Astrocyte (in vitro differentiated cells and primary cell): ENCODE data around the gene CDC42EP4. TPM values are rescaled to one million over a fixed set of nuclear protein-coding genes. Genes with fewer than 3 reads are reported as not detected.

Experiments
- DNase-seq: peaks from one replicate; pipeline ENCODE4 v3.0.0-alpha.2; 2010; ENCODE audit warnings: low read depth
- FAIRE-seq: peaks from 2 replicates; lab custom pipeline; 2011; peaks lifted over from hg19 to GRCh38; lab: Jason Lieb, UNC
- H2AFZ ChIP-seq: 2 replicates; pipeline ENCODE4 v1.6.0; 2012; ENCODE audit warnings: low read depth, low read length, inconsistent platforms
- H3K27ac ChIP-seq: 2 replicates; pipeline ENCODE4 v1.5.1; 2011; ENCODE audit warnings: low read depth, low read length, inconsistent platforms
- H3K27me3 ChIP-seq: 2 replicates; pipeline ENCODE4 v1.6.0; 2011; ENCODE audit warnings: low read length, inconsistent platforms; ENCODE audit not compliant: insufficient read depth
- H3K36me3 ChIP-seq: 2 replicates; pipeline ENCODE4 v1.5.1; 2011; ENCODE audit warnings: low read length, inconsistent platforms; ENCODE audit not compliant: insufficient read depth
- H3K4me1 ChIP-seq: 2 replicates; pipeline ENCODE4 v1.5.1; 2011; ENCODE audit warnings: low read length, inconsistent platforms; ENCODE audit not compliant: insufficient read depth
- H3K4me2 ChIP-seq: 2 replicates; pipeline ENCODE4 v1.6.0; 2012; ENCODE audit warnings: low read length, inconsistent platforms
- H3K4me3 ChIP-seq: 2 replicates; pipeline ENCODE4 v1.5.1; 2011; ENCODE audit warnings: low read depth, mild to moderate bottlenecking, low read length, inconsistent platforms; ENCODE audit not compliant: insufficient read depth
- H3K79me2 ChIP-seq: 2 replicates; pipeline ENCODE4 v1.6.0; 2012; ENCODE audit warnings: mild to moderate bottlenecking, low read length, inconsistent platforms; ENCODE audit not compliant: insufficient read depth
- H3K9ac ChIP-seq: 2 replicates; pipeline ENCODE4 v1.6.0; 2012; ENCODE audit warnings: mild to moderate bottlenecking, low read length, inconsistent platforms
- H3K9me3 ChIP-seq: 2 replicates; pipeline ENCODE4 v1.5.1; 2012; ENCODE audit warnings: low read depth, mild to moderate bottlenecking, low read length, inconsistent platforms; ENCODE audit not compliant: insufficient read depth
- H4K20me1 ChIP-seq: 2 replicates; pipeline ENCODE4 v1.6.0; 2012; ENCODE audit warnings: low read length, inconsistent platforms; ENCODE audit not compliant: insufficient read depth
- H3K27ac Mint-ChIP-seq: one replicate; pipeline ENCODE4 v1.8.0; 2021; ENCODE audit warnings: mild to moderate bottlenecking, mixed read lengths; ENCODE audit not compliant: unreplicated experiment
- H3K27me3 Mint-ChIP-seq: one replicate; pipeline ENCODE4 v1.8.0; 2021; ENCODE audit warnings: low read depth, mixed read lengths; ENCODE audit not compliant: unreplicated experiment
- H3K36me3 Mint-ChIP-seq: one replicate; pipeline ENCODE4 v1.8.0; 2021; ENCODE audit warnings: low read depth, mixed read lengths; ENCODE audit not compliant: unreplicated experiment
- H3K4me1 Mint-ChIP-seq: one replicate; pipeline ENCODE4 v1.8.0; 2021; ENCODE audit warnings: low read depth, mixed read lengths; ENCODE audit not compliant: unreplicated experiment
- H3K4me3 Mint-ChIP-seq: one replicate; pipeline ENCODE4 v1.8.0; 2021; ENCODE audit warnings: mild to moderate bottlenecking, moderate library complexity, mixed read lengths; ENCODE audit not compliant: unreplicated experiment
- H3K9me3 Mint-ChIP-seq: one replicate; pipeline ENCODE4 v1.8.0; 2021; ENCODE audit warnings: mild to moderate bottlenecking, mixed read lengths; ENCODE audit not compliant: unreplicated experiment
- CTCF ChIP-seq: IDR thresholded peaks from 2 replicates; pipeline ENCODE4 v1.5.1; 2011; ENCODE audit warnings: low read depth, mild to moderate bottlenecking, inconsistent platforms, low read length, moderate library complexity; ENCODE audit not compliant: insufficient read depth
- EZH2 ChIP-seq: IDR thresholded peaks from 2 replicates; pipeline ENCODE4 v1.6.1; 2012; ENCODE audit warnings: mild to moderate bottlenecking, low read length, inconsistent platforms; ENCODE audit not compliant: insufficient read depth
- total RNA-seq: library from RNA; stranded (reverse); gene quantifications from 2 replicates; pipeline ENCODE4 v1.2.1, GENCODE V29; 2021

Gene CDC42EP4
- total RNA-seq, 1 donor from 2014 or later, result 15.8 TPM

- Histone ChIP-seq H3K36me3 (no peaks in the 10 kb centered on the region), H3K79me2 (no peaks in the 10 kb centered on the region), H3K4me1 (peaks cover 6% of the 10 kb centered on the region), H2AFZ (no peak overlapping the region), H3K27ac (no peak overlapping the region), H3K9me3 (no peaks in the 10 kb centered on the region), H3K9ac (no peak overlapping the region), H3K27me3 (no peaks in the 10 kb centered on the region), H3K4me3 (no peak overlapping the region), H4K20me1 (no peaks in the 10 kb centered on the region), H3K4me2 (no peak overlapping the region)
- no peak for DNase-seq
- no peak for FAIRE-seq
- no peak overlapping the region for H3K4me3 Mint-ChIP-seq
- H3K36me3 Mint-ChIP-seq, result no peaks in the 10 kb centered on the region
- H3K27me3 Mint-ChIP-seq, result peaks cover 4% of the 10 kb centered on the region
- no peak overlapping the region for H3K27ac Mint-ChIP-seq
- H3K4me1 Mint-ChIP-seq, result peaks cover 9% of the 10 kb centered on the region
- TF ChIP-seq EZH2 (no peak), CTCF (no peak)
- peaks cover 2% of the 10 kb centered on the region for H3K9me3 Mint-ChIP-seq
These were observed 13.1 kb upstream of the CDC42EP4 start for GRCh38 chr17:73324711-73325526.

DNA sequence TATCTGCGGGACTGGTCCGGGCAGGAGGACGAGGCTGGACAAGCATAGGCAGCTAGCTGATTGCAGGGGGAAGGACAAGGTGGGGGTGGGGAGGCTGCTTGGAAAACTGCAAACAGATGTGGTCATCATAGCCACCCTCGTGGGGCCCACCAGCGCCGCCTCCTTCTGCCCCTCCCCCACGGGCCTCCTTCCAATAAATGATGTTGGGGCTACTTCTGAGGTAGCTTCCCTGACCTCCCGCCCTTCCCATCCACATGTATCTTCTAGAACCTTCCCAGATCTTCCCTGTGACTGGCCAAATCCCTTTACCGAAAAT is 12.3 kb upstream of the CDC42EP4 start:
- H3K27ac ChIP-seq, result no peak overlapping the region
- H3K79me2 ChIP-seq, result no peaks in the 10 kb centered on the region
- no peak for DNase-seq
- H3K27ac Mint-ChIP-seq, result no peak overlapping the region
- TF ChIP-seq CTCF (no peak), EZH2 (no peak)
- peaks cover 9% of the 10 kb centered on the region for H3K4me1 Mint-ChIP-seq
- FAIRE-seq, result no peak
- no peak overlapping the region for H3K4me3 Mint-ChIP-seq
- no peaks in the 10 kb centered on the region for H3K36me3 Mint-ChIP-seq
- no peaks in the 10 kb centered on the region for H3K9me3 ChIP-seq
- peak overlapping the region; percentile 41 for H3K4me2 ChIP-seq
- H3K36me3 ChIP-seq, result no peaks in the 10 kb centered on the region
- H3K4me1 ChIP-seq, result peaks cover 6% of the 10 kb centered on the region
- peaks cover 4% of the 10 kb centered on the region for H3K27me3 Mint-ChIP-seq
- H2AFZ ChIP-seq, result peak overlapping the region; percentile 34
- H3K9ac ChIP-seq, result no peak overlapping the region
- H3K27me3 ChIP-seq, result no peaks in the 10 kb centered on the region
- H4K20me1 ChIP-seq, result no peaks in the 10 kb centered on the region
- H3K9me3 Mint-ChIP-seq, result peaks cover 4% of the 10 kb centered on the region
- H3K4me3 ChIP-seq, result no peak overlapping the region

- Histone ChIP-seq H3K36me3 (no peaks in the 10 kb centered on the region), H3K4me1 (peaks cover 6% of the 10 kb centered on the region), H2AFZ (peak overlapping the region; percentile 34), H3K4me3 (no peak overlapping the region), H3K27ac (no peak overlapping the region), H3K9ac (no peak overlapping the region), H4K20me1 (no peaks in the 10 kb centered on the region), H3K27me3 (no peaks in the 10 kb centered on the region), H3K4me2 (peak overlapping the region; percentile 41), H3K9me3 (no peaks in the 10 kb centered on the region), H3K79me2 (no peaks in the 10 kb centered on the region)
- no peak for TF ChIP-seq CTCF
- no peak for TF ChIP-seq EZH2
- peaks cover 9% of the 10 kb centered on the region for H3K4me1 Mint-ChIP-seq
- H3K27me3 Mint-ChIP-seq, result peaks cover 4% of the 10 kb centered on the region
- FAIRE-seq (no peak), DNase-seq (no peak)
- no peak overlapping the region for H3K4me3 Mint-ChIP-seq
- no peaks in the 10 kb centered on the region for H3K36me3 Mint-ChIP-seq
- no peak overlapping the region for H3K27ac Mint-ChIP-seq
- H3K9me3 Mint-ChIP-seq, result peaks cover 4% of the 10 kb centered on the region
These were observed 11.8 kb upstream of the CDC42EP4 start for GRCh38 chr17:73323409-73324159.
